ENCODE data around the gene STK38L. TPM values are rescaled to one million over a fixed set of nuclear protein-coding genes. Genes with fewer than 3 reads are reported as not detected.

STK38L gene
- total and polyA plus RNA-seq, 5 experiments from 2014 or later, result 6.8 to 23.6 (median 11.6) TPM

GRCh38 chr12:27334042-27334720 is 90.1 kb downstream of the STK38L start:
- Mint-ChIP-seq H3K27ac (no peak overlapping the region), H3K9me3 (no peaks in the 10 kb centered on the region), H3K4me1 (peaks cover 5 to 25% (median 14%) of the 10 kb centered on the region in 4 donors), H3K27me3 (peaks cover 26 to 49% (median 37%) of the 10 kb centered on the region in 5 donors), H3K4me3 (peak overlapping the region; percentile 81 to 98 (median 90)), H3K36me3 (peaks cover 0 to 4% (median 0%) of the 10 kb centered on the region in 3 donors)
- DNase-seq (no peak), ATAC-seq (no peak)
- POLR2A ChIA-PET, result no interaction called here

GRCh38 chr12:27334721-27335082 is 90.6 kb downstream of the STK38L start:
- no peak for ATAC-seq
- DNase-seq, result no peak
- Mint-ChIP-seq H3K27me3 (peaks cover 26 to 49% (median 37%) of the 10 kb centered on the region in 5 donors), H3K4me1 (peaks cover 5 to 25% (median 14%) of the 10 kb centered on the region in 4 donors), H3K36me3 (peaks cover 0 to 4% (median 0%) of the 10 kb centered on the region in 3 donors), H3K27ac (no peak overlapping the region), H3K9me3 (no peaks in the 10 kb centered on the region), H3K4me3 (no peak overlapping the region)
- POLR2A ChIA-PET, result no interaction called here

- Mint-ChIP-seq H3K36me3 (peaks cover 0 to 4% (median 0%) of the 10 kb centered on the region in 3 donors), H3K27me3 (peaks cover 26 to 45% (median 41%) of the 10 kb centered on the region in 5 donors), H3K4me1 (peaks cover 5 to 25% (median 14%) of the 10 kb centered on the region in 4 donors), H3K4me3 (peak overlapping the region in 2 of 10 donors; percentile 5 to 22), H3K27ac (no peak overlapping the region), H3K9me3 (no peaks in the 10 kb centered on the region)
- POLR2A ChIA-PET, result no interaction called here
- ATAC-seq (no peak), DNase-seq (no peak)
Measured at GRCh38 chr12:27335364-27336281, 91.5 kb downstream of the STK38L start.

- DNase-seq (no peak), ATAC-seq (no peak)
- POLR2A ChIA-PET, result no interaction called here
- Mint-ChIP-seq H3K4me3 (peak overlapping the region in 1 of 10 donors; percentile 5), H3K36me3 (peaks cover 0 to 4% (median 0%) of the 10 kb centered on the region in 3 donors), H3K27me3 (peaks cover 26 to 38% (median 35%) of the 10 kb centered on the region in 5 donors), H3K9me3 (no peaks in the 10 kb centered on the region), H3K27ac (no peak overlapping the region), H3K4me1 (peaks cover 5 to 22% (median 14%) of the 10 kb centered on the region in 4 donors)
Measured at GRCh38 chr12:27336282-27336653, 92.2 kb downstream of the STK38L start.

- Mint-ChIP-seq H3K36me3 (peaks cover 0 to 4% (median 0%) of the 10 kb centered on the region in 3 donors), H3K27ac (no peak overlapping the region), H3K9me3 (no peaks in the 10 kb centered on the region), H3K4me3 (no peak overlapping the region), H3K4me1 (peaks cover 5 to 11% (median 9%) of the 10 kb centered on the region in 4 donors), H3K27me3 (peaks cover 20 to 27% (median 24%) of the 10 kb centered on the region in 5 donors)
- DNase-seq (no peak), ATAC-seq (no peak)
- POLR2A ChIA-PET, result no interaction called here
Measured at GRCh38 chr12:27337376-27337775, 93.3 kb downstream of the STK38L start.

- DNase-seq, result no peak
- no peak for ATAC-seq
- Mint-ChIP-seq H3K36me3 (peaks cover 0 to 2% (median 0%) of the 10 kb centered on the region in 3 donors), H3K27me3 (peaks cover 17 to 21% (median 18%) of the 10 kb centered on the region in 5 donors), H3K4me3 (no peak overlapping the region), H3K9me3 (no peaks in the 10 kb centered on the region), H3K4me1 (peaks cover 3 to 7% (median 5%) of the 10 kb centered on the region in 4 donors), H3K27ac (no peak overlapping the region)
- POLR2A ChIA-PET, result no interaction called here
Measured at GRCh38 chr12:27338473-27338872, 94.4 kb downstream of the STK38L start.

GRCh38 chr12:27340971-27341370 is 96.9 kb downstream of the STK38L start:
- POLR2A ChIA-PET, result no interaction called here

GRCh38 chr12:27342536-27342935 is 98.5 kb downstream of the STK38L start:
- DNase-seq (no peak), ATAC-seq (no peak)
- Mint-ChIP-seq H3K9me3 (no peaks in the 10 kb centered on the region), H3K4me3 (no peak overlapping the region), H3K4me1 (peaks cover 0 to 2% (median 0%) of the 10 kb centered on the region in 4 donors), H3K27me3 (peaks cover 0 to 9% (median 0%) of the 10 kb centered on the region in 5 donors), H3K27ac (no peak overlapping the region), H3K36me3 (no peaks in the 10 kb centered on the region)
- POLR2A ChIA-PET, result no interaction called here

More at GRCh38 chr12:27340971-27341370, 96.9 kb downstream of the STK38L start:
- peaks cover under 1 to 9% (median 3%) of the 10 kb centered on the region in 5 donors for H3K27me3 Mint-ChIP-seq
- H3K4me3 Mint-ChIP-seq, result no peak overlapping the region
- no peaks in the 10 kb centered on the region for H3K9me3 Mint-ChIP-seq
- ATAC-seq (no peak), DNase-seq (no peak)
- H3K27ac Mint-ChIP-seq, result no peak overlapping the region
- H3K36me3 Mint-ChIP-seq, result no peaks in the 10 kb centered on the region
- no peaks in the 10 kb centered on the region for H3K4me1 Mint-ChIP-seq

- Mint-ChIP-seq H3K4me3 (no peak overlapping the region), H3K36me3 (no peaks in the 10 kb centered on the region), H3K27me3 (peaks cover 0 to 9% (median 0%) of the 10 kb centered on the region in 5 donors), H3K4me1 (peaks cover 0 to 2% (median 0%) of the 10 kb centered on the region in 4 donors), H3K9me3 (no peaks in the 10 kb centered on the region), H3K27ac (no peak overlapping the region)
- ATAC-seq (no peak), DNase-seq (no peak)
- POLR2A ChIA-PET, result no interaction called here
Measured at GRCh38 chr12:27343255-27344000, 99.3 kb downstream of the STK38L start.

GRCh38 chr12:27344246-27344645 is 100.2 kb downstream of the STK38L start:
- H3K4me1 Mint-ChIP-seq, result peaks cover 0 to 2% (median 0%) of the 10 kb centered on the region in 4 donors
- peaks cover 0 to 9% (median under 1%) of the 10 kb centered on the region in 5 donors for H3K27me3 Mint-ChIP-seq
- H3K36me3 Mint-ChIP-seq, result no peaks in the 10 kb centered on the region
- DNase-seq (no peak), ATAC-seq (no peak)
- H3K9me3 Mint-ChIP-seq, result no peaks in the 10 kb centered on the region
- no peak overlapping the region for H3K27ac Mint-ChIP-seq
- no peak overlapping the region for H3K4me3 Mint-ChIP-seq
- POLR2A ChIA-PET, result no interaction called here

GRCh38 chr12:27344760-27345159 is 100.7 kb downstream of the STK38L start:
- DNase-seq (no peak), ATAC-seq (no peak)
- Mint-ChIP-seq H3K4me1 (peaks cover 0 to 2% (median 0%) of the 10 kb centered on the region in 4 donors), H3K36me3 (no peaks in the 10 kb centered on the region), H3K9me3 (no peaks in the 10 kb centered on the region), H3K4me3 (no peak overlapping the region), H3K27me3 (peaks cover 0 to 7% (median 2%) of the 10 kb centered on the region in 5 donors), H3K27ac (no peak overlapping the region)
- POLR2A ChIA-PET, result no interaction called here

GRCh38 chr12:27345376-27345775 is 101.3 kb downstream of the STK38L start:
- DNase-seq, result no peak
- H3K9me3 Mint-ChIP-seq, result no peaks in the 10 kb centered on the region
- ATAC-seq, result no peak
- H3K4me1 Mint-ChIP-seq, result peaks cover 0 to 2% (median 0%) of the 10 kb centered on the region in 4 donors
- no peak overlapping the region for H3K4me3 Mint-ChIP-seq
- no peak overlapping the region for H3K27ac Mint-ChIP-seq
- peaks cover 0 to 8% (median 1%) of the 10 kb centered on the region in 5 donors for H3K27me3 Mint-ChIP-seq
- POLR2A ChIA-PET, result no interaction called here
- H3K36me3 Mint-ChIP-seq, result no peaks in the 10 kb centered on the region

Measured in naive thymus-derived CD8-positive, alpha-beta T cell (primary cell).